ENCODE data around the gene IKBIP. TPM values are rescaled to one million over a fixed set of nuclear protein-coding genes. Genes with fewer than 3 reads are reported as not detected.
A peak's percentile ranks its signal among the peaks of the same experiment; 100 is the strongest.
"Not testable (repeated sequence)": the region's sequence is repeated elsewhere in the genome, so short reads cannot be mapped to it uniquely, and the experiment has no call there.

The IKBIP gene
- total RNA-seq, 2 donors from 2014 or later, result 2.3 to 3.1 TPM

GRCh38 chr12:98606359-98606988, 38.1 kb downstream of the IKBIP start:
- no peaks in the 10 kb centered on the region for H3K9me3 ChIP-seq (ENCODE audit: control insufficient read depth, low read length, poor library complexity, severe bottlenecking)

GRCh38 chr12:98601924-98602323, 42.7 kb downstream of the IKBIP start:
- H3K27ac Mint-ChIP-seq, result no peak overlapping the region
- no peaks in the 10 kb centered on the region for H3K9me3 ChIP-seq (ENCODE audit: control insufficient read depth, low read length, poor library complexity, severe bottlenecking)
- H3K27me3 Mint-ChIP-seq, result no peaks in the 10 kb centered on the region
- H3K36me3 Mint-ChIP-seq (ENCODE audit: low read depth), result peaks cover 3% of the 10 kb centered on the region
- DNase-seq (no peak), ATAC-seq (no peak)
- H3K4me1 Mint-ChIP-seq, result no peaks in the 10 kb centered on the region
- no peak overlapping the region for H3K4me3 Mint-ChIP-seq

More at GRCh38 chr12:98606359-98606988, 38.1 kb downstream of the IKBIP start:
- Mint-ChIP-seq H3K36me3 (ENCODE audit: low read depth) (peaks cover 3% of the 10 kb centered on the region), H3K4me3 (no peak overlapping the region), H3K4me1 (no peaks in the 10 kb centered on the region), H3K27me3 (no peaks in the 10 kb centered on the region), H3K27ac (no peak overlapping the region)
- DNase-seq, result no peak
- ATAC-seq, result no peak

- not testable (repeated sequence) for DNase-seq; H3K9me3 ChIP-seq (ENCODE audit: control insufficient read depth, low read length, poor library complexity, severe bottlenecking); H3K36me3 Mint-ChIP-seq (ENCODE audit: low read depth); ATAC-seq; H3K27me3 Mint-ChIP-seq; H3K4me3 Mint-ChIP-seq
- Mint-ChIP-seq H3K27ac (peak overlapping the region; percentile 98), H3K4me1 (peaks cover 17% of the 10 kb centered on the region)
These were observed 47.3 kb downstream of the IKBIP start for GRCh38 chr12:98597313-98597712.

- H3K9me3 ChIP-seq (ENCODE audit: control insufficient read depth, low read length, poor library complexity, severe bottlenecking), result no peaks in the 10 kb centered on the region
- H3K27ac Mint-ChIP-seq, result peak overlapping the region; percentile 98
- DNase-seq (no peak), ATAC-seq (no peak)
- no peaks in the 10 kb centered on the region for H3K27me3 Mint-ChIP-seq
- peaks cover 19% of the 10 kb centered on the region for H3K4me1 Mint-ChIP-seq
- H3K4me3 Mint-ChIP-seq, result peak overlapping the region; percentile 98
- H3K36me3 Mint-ChIP-seq (ENCODE audit: low read depth), result peaks cover 2% of the 10 kb centered on the region
These were observed 49.2 kb downstream of the IKBIP start for GRCh38 chr12:98595243-98595988.

- ATAC-seq, result no peak
- Mint-ChIP-seq H3K27me3 (no peaks in the 10 kb centered on the region), H3K36me3 (ENCODE audit: low read depth) (peaks cover 2% of the 10 kb centered on the region), H3K4me1 (peaks cover 19% of the 10 kb centered on the region), H3K27ac (peak overlapping the region; percentile 98), H3K4me3 (peak overlapping the region; percentile 98)
- no peak for DNase-seq
- H3K9me3 ChIP-seq (ENCODE audit: control insufficient read depth, low read length, poor library complexity, severe bottlenecking), result no peaks in the 10 kb centered on the region
These were observed 50.3 kb downstream of the IKBIP start for GRCh38 chr12:98594050-98594835.

- peak within 1 kb of the TSS; percentile 98 for H3K4me3 Mint-ChIP-seq
- no peaks in the 10 kb centered on the region for H3K9me3 ChIP-seq (ENCODE audit: control insufficient read depth, low read length, poor library complexity, severe bottlenecking)
- no peaks in the 10 kb centered on the region for H3K27me3 Mint-ChIP-seq
- ATAC-seq (peak; percentile 96), DNase-seq (peak; percentile 85 to 93 (median 92))
- peaks cover 2% of the 10 kb centered on the region for H3K36me3 Mint-ChIP-seq (ENCODE audit: low read depth)
- H3K27ac Mint-ChIP-seq, result peak within 1 kb of the TSS; percentile 98
- peaks cover 19% of the 10 kb centered on the region for H3K4me1 Mint-ChIP-seq
These were observed 51.1 kb downstream of the IKBIP start, which contains the start of gene SLC25A3 for GRCh38 chr12:98593351-98594049. Gene SLC25A3, plus strand, starts transcription at chr12:98593686. Its CDS starts 293 bp downstream, at chr12:98593979.

- peaks cover 19% of the 10 kb centered on the region for H3K4me1 Mint-ChIP-seq
- H3K4me3 Mint-ChIP-seq, result peak overlapping the region; percentile 98
- peak overlapping the region; percentile 98 for H3K27ac Mint-ChIP-seq
- no peaks in the 10 kb centered on the region for H3K9me3 ChIP-seq (ENCODE audit: control insufficient read depth, low read length, poor library complexity, severe bottlenecking)
- DNase-seq, result no peak
- no peaks in the 10 kb centered on the region for H3K27me3 Mint-ChIP-seq
- ATAC-seq, result peak; percentile 22
- peaks cover 2% of the 10 kb centered on the region for H3K36me3 Mint-ChIP-seq (ENCODE audit: low read depth)
These were observed 51.7 kb downstream of the IKBIP start for GRCh38 chr12:98592825-98593322.

GRCh38 chr12:98591209-98591608, 53.4 kb downstream of the IKBIP start:
- peak overlapping the region; percentile 66 for H3K4me3 Mint-ChIP-seq
- DNase-seq (no peak), ATAC-seq (no peak)
- H3K36me3 Mint-ChIP-seq (ENCODE audit: low read depth), result peaks cover 2% of the 10 kb centered on the region
- no peaks in the 10 kb centered on the region for H3K9me3 ChIP-seq (ENCODE audit: control insufficient read depth, low read length, poor library complexity, severe bottlenecking)
- peak overlapping the region; percentile 80 for H3K27ac Mint-ChIP-seq
- H3K4me1 Mint-ChIP-seq, result peaks cover 19% of the 10 kb centered on the region
- no peaks in the 10 kb centered on the region for H3K27me3 Mint-ChIP-seq

- no peaks in the 10 kb centered on the region for H3K27me3 Mint-ChIP-seq
- DNase-seq, result no peak
- no peaks in the 10 kb centered on the region for H3K36me3 Mint-ChIP-seq (ENCODE audit: low read depth)
- H3K27ac Mint-ChIP-seq, result no peak overlapping the region
- no peaks in the 10 kb centered on the region for H3K9me3 ChIP-seq (ENCODE audit: control insufficient read depth, low read length, poor library complexity, severe bottlenecking)
- no peak overlapping the region for H3K4me3 Mint-ChIP-seq
- H3K4me1 Mint-ChIP-seq, result peaks cover 2% of the 10 kb centered on the region
- ATAC-seq, result no peak
These were observed 57.5 kb downstream of the IKBIP start for GRCh38 chr12:98587084-98587483.

GRCh38 chr12:98582093-98582492, 62.5 kb downstream of the IKBIP start:
- no peak overlapping the region for H3K4me3 Mint-ChIP-seq
- H3K4me1 Mint-ChIP-seq, result peaks cover 2% of the 10 kb centered on the region
- H3K9me3 ChIP-seq (ENCODE audit: control insufficient read depth, low read length, poor library complexity, severe bottlenecking), result no peaks in the 10 kb centered on the region
- DNase-seq, result no peak
- H3K36me3 Mint-ChIP-seq (ENCODE audit: low read depth), result peaks cover 4% of the 10 kb centered on the region
- no peaks in the 10 kb centered on the region for H3K27me3 Mint-ChIP-seq
- H3K27ac Mint-ChIP-seq, result no peak overlapping the region
- no peak for ATAC-seq

- ATAC-seq, result no peak
- Mint-ChIP-seq H3K4me3 (no peak overlapping the region), H3K27me3 (no peaks in the 10 kb centered on the region), H3K36me3 (ENCODE audit: low read depth) (peaks cover 4% of the 10 kb centered on the region), H3K4me1 (peaks cover 2% of the 10 kb centered on the region), H3K27ac (no peak overlapping the region)
- no peak for DNase-seq
- no peaks in the 10 kb centered on the region for H3K9me3 ChIP-seq (ENCODE audit: control insufficient read depth, low read length, poor library complexity, severe bottlenecking)
These were observed 63.5 kb downstream of the IKBIP start for GRCh38 chr12:98581101-98581500.

- H3K4me1 Mint-ChIP-seq, result peaks cover 2% of the 10 kb centered on the region
- H3K27me3 Mint-ChIP-seq, result no peaks in the 10 kb centered on the region
- H3K27ac Mint-ChIP-seq, result no peak overlapping the region
- ATAC-seq (no peak), DNase-seq (no peak)
- no peak overlapping the region for H3K4me3 Mint-ChIP-seq
- peaks cover 4% of the 10 kb centered on the region for H3K36me3 Mint-ChIP-seq (ENCODE audit: low read depth)
- H3K9me3 ChIP-seq (ENCODE audit: control insufficient read depth, low read length, poor library complexity, severe bottlenecking), result no peaks in the 10 kb centered on the region
These were observed 63.9 kb downstream of the IKBIP start for GRCh38 chr12:98580695-98581094.
